ENCODE measurements around the gene RFX8.
A peak's percentile ranks its signal among the peaks of the same experiment; 100 is the strongest.

RFX8 gene

GRCh38 chr2:101420623-101421022, 54.3 kb downstream of the RFX8 start:
- DNase-seq (ENCODE audit: insufficient read length, low spot score) (no peak), FAIRE-seq (no peak)
- no peak for TF ChIP-seq CTCF (IDR thresholded peaks at IDR 0.05; ENCODE audit: insufficient read depth, missing control alignments)

GRCh38 chr2:101419096-101419663, 55.7 kb downstream of the RFX8 start:
- DNase-seq (ENCODE audit: insufficient read length, low spot score) = no peak
- no peak for FAIRE-seq
- TF ChIP-seq CTCF (IDR thresholded peaks at IDR 0.05; ENCODE audit: insufficient read depth, missing control alignments) = peak; percentile 65

GRCh38 chr2:101418460-101419095, 56.3 kb downstream of the RFX8 start:
- FAIRE-seq = no peak
- DNase-seq (ENCODE audit: insufficient read length, low spot score) = no peak
- no peak for TF ChIP-seq CTCF (IDR thresholded peaks at IDR 0.05; ENCODE audit: insufficient read depth, missing control alignments)

GRCh38 chr2:101416609-101417008, 58.3 kb downstream of the RFX8 start:
- no peak for TF ChIP-seq CTCF (IDR thresholded peaks at IDR 0.05; ENCODE audit: insufficient read depth, missing control alignments)
- no peak for DNase-seq (ENCODE audit: insufficient read length, low spot score)
- no peak for FAIRE-seq

- FAIRE-seq (no peak), DNase-seq (ENCODE audit: insufficient read length, low spot score) (no peak)
- TF ChIP-seq CTCF (IDR thresholded peaks at IDR 0.05; ENCODE audit: insufficient read depth, missing control alignments) = no peak
These were observed 59.0 kb downstream of the RFX8 start for GRCh38 chr2:101415884-101416283.

GRCh38 chr2:101415220-101415619, 59.7 kb downstream of the RFX8 start:
- TF ChIP-seq CTCF (IDR thresholded peaks at IDR 0.05; ENCODE audit: insufficient read depth, missing control alignments) = no peak
- FAIRE-seq (no peak), DNase-seq (ENCODE audit: insufficient read length, low spot score) (no peak)

GRCh38 chr2:101412092-101412694, 62.7 kb downstream of the RFX8 start:
- TF ChIP-seq CTCF (IDR thresholded peaks at IDR 0.05; ENCODE audit: insufficient read depth, missing control alignments) = no peak
- FAIRE-seq (no peak), DNase-seq (ENCODE audit: insufficient read length, low spot score) (no peak)

Data from D721Med (cell line).